GM18498 (cell line): ENCODE data around the gene VCAM1.

Source experiments
- ATAC-seq: cut with Tn5 transposase; IDR thresholded peaks from one replicate; pipeline ENCODE4 v1.9.1; 2021; ENCODE audit warnings: mild to moderate bottlenecking, moderate library complexity; ENCODE audit not compliant: unreplicated experiment

The VCAM1 gene

DNA sequence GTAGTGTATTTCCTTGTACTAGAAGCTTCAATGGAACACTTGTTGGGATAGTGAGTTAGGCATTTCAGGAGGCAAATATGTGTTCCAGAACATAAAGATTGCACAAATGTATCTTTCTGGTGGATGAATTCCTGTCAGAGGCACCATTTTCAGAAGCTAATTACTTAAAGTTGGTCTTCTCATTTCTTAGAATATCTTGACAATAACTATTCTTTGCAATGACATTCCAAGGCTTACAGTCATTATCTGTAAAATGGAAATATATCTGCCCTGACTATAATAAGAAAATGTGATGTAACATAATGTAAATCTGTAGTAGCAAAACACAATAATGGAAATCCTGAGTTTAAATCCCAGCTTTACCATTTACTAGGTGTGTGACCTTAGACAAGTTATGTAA, 2.7 kb downstream of the VCAM1 start:
- no peak for ATAC-seq

DNA sequence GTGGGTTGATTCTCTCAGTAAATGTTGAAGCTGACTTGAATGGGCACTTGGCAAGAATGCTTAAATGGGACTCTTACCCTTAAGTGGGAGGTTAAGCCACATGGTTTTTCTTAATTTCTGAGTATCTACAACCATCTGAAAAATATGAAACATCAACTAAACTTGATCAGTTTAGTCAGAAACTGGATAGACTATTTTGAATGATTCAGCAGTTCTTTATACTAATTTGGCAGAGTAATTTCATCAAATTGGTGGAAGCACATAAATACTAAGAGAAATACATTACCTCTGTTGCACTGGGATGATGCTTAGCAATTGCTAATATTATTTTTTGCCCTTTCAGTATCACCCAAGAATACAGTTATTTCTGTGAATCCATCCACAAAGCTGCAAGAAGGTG, 4.7 kb downstream of the VCAM1 start:
- no peak for ATAC-seq

DNA sequence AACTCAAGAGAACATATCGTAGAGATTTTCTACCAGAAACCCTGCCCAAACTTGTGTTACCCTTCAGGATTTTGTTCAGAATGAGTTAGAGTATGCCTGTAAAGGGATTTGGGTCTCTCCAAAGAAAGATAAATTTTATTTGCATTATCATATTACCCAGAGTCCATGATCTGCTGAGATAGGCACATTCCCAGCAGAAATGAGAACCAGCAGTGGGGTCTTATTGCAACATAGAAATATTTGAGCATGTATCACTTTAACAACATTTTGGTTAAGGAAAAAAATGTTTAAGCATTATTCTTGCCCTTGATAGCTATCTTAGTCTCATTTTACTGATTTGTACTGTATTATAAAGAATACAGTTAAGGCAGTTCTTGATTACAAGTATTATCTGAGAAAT, 10.6 kb downstream of the VCAM1 start:
- ATAC-seq: no peak

DNA sequence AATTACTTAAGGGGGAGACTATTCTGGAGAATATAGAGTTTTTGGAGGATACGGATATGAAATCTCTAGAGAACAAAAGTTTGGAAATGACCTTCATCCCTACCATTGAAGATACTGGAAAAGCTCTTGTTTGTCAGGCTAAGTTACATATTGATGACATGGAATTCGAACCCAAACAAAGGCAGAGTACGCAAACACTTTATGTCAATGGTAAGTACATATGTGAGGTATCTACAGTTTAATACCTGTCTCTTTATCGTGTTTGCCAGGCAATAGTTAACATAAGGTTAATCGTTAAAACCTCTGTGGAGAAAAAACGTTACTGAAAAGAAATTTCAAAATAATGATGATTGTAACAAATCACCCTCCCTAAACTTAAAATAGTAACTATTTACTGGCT, 11.8 kb downstream of the VCAM1 start:
- no peak for ATAC-seq

DNA sequence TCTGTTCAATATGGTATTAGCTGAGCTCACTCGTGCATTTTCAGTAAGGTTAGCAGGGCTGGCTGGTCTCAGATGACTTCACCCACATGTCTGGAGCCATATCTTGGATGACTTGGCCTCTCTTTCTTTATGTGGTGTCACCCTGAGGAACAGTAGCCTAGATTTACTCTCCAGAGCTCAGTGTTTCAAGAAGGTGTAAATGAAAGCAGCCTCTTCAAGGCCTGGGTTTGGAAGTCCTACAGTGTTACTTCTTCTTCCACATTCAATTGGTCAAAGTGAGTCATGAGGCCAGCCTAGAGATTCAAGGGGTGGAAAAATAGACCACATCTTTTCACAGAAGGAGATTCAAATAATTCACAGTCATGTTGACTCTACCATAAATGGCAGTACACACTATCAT, 12.2 kb downstream of the VCAM1 start:
- no peak for ATAC-seq

DNA sequence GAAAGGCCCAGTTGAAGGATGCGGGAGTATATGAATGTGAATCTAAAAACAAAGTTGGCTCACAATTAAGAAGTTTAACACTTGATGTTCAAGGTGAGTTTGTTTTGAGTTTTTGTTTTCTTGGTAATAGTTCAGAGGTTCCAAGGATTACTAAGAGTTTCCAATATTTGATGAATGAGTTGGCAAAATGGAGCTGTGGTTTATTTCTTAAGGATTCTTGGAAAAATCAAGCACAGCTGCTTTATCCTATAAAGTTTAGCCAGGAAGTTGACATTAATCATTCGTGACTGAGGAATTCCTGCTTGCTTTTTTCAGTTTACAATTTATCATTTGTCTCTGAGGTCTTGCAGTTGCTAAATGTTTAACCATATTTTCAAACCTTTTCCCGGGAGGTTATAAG, 15.1 kb downstream of the VCAM1 start:
- ATAC-seq: no peak

DNA sequence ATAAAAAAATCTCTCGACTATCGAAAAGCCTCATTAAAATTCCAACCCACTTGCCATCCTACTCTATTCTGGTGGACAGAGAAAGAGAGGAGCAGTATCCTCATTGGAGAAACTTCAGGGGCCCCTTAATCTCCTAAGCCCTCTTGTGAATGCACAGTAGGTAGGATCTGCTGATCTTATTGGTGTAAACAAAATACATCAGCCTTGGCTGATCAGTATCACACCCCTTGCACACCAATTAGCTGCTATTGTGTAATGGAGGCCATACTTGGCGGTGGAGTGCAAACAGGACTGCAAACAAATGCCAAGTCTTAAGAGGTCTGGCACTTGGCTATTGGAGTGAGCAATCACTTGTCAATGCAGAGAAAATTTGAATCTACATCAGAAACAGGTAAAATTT, 15.7 kb downstream of the VCAM1 start:
- ATAC-seq: no peak

DNA sequence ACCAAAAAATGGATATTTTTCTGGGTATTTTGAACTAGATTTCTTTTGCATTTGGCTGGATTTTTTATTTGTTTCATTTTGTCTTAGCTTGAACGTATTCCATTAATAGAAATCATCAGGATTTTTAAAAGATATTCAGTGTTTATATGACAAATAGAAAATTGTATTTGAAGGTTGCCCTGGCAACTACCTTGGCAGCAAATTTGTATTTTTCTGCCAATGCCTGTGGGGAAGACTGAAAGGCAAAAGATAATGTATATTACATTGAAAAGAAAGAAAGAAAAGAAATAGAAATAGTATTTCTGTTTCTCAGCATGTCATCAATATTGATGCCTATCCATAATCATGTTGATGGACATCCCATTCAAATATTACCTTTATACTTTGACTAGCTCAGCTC, 16.8 kb downstream of the VCAM1 start:
- no peak for ATAC-seq

DNA sequence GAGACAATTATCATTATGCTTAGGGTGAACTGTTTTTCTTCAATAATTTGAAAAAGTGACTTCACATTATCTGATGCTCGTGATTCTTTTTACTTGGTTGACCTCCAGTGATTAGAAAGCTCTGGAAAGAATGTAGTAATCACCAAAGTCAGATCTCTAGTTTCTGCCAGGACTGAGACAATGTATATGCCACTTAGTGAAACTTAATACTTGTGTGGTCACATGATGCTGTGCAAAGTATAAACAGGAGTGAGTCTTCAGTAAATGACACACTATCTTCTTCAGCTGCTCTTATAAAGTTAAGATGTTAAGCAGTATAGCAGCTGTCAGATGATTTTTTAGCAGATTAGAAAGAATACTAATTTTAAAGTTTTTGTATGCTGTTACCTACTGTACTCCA, 17.2 kb downstream of the VCAM1 start:
- ATAC-seq: no peak

DNA sequence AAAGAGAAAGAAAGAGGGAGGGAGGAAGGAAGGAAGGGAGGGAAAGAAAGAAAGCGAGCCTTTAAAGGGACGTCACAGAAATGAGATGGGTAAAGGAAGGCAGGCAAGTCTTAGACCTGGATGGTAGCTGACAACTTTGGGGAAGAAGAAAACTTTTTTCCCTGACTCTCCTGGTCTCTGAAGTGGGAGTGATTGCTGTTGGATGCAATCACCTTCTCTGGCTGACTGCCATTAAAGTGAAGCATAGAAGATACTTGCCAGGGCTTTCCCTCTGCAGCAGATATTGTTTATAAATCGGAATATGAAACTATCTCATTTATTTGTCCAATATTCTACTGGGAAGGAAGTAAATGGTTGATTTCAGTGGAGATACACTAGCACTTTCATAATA, 27.0 kb downstream of the VCAM1 start:
- ATAC-seq: no peak

DNA sequence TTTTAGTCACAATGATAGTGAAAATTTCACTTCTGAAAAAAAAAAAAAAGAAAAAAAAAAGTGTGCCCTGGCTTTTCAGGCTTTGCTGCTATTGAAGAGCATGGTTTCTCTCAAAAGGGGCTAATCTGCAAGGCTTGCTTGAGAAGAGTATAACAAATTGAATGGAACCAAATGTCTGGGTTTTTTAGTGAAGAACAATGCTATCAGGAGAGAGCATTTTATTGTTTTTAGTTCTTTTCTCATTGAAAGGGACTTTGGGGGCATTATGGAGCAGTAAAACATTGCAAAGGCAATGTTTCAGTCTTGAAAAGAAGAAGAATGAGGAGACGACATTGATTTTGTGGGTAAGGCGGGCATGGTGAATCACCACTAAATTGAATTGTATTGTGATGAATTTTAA, 28.2 kb downstream of the VCAM1 start:
- no peak for ATAC-seq

DNA sequence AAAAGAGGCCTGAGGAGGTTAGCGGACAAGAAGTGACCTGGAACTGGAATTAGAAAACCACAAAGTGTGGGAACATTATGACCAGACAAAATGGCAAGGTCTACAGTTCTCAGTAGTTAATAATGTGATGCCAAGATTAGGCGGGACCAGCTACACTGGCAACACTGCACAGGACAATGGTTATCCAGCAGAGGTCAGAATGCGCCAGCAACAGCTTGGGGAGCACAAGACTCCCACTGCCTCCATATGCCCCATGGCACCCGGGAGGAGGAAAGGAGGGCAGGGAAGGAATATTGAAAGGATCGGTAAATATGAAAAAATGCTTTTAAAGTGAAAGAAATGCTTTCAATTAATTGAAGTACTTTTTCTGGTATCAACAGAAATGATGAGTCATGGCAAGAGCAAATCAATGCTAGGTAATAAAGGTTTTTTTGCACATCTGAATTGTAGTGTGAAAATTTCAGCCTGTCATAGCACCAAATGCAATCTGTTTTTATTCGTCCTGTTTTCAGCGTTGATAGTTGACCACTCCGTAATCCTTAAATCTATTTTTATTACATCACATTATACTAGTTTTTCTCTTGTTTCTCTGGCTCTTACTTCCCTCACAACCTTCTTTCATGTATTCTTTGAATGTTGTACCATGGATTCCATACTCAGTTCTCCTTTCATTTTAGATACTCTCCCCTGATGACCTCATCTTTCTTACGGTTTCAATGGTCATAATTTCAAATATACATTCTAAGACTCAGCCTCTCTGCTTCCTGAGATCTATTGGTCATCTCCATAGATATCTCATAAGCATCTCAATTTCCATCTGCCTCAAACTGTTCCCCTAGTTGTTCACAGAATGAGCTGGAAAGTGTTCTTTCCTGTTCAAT, 30.7 kb downstream of the VCAM1 start:
- no peak for ATAC-seq

DNA sequence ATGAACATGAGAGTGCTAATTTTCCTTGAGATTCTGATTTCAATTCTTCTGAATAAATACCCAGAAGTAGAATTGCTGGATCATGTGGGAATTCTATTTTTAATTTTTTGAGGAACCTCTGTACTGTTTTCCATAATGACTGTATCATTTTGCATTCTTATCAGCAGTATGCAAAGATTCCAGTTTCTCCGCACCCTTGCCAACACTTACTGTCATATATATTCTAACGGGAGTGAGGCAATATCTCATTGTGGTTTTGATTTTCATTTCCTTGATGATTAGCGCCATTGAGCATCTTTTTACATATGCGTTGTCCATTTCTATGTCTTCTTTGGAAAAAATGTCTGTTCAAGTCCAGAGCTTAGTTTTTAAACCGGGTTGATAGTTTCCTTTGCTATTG, 33.2 kb downstream of the VCAM1 start:
- no peak for ATAC-seq

DNA sequence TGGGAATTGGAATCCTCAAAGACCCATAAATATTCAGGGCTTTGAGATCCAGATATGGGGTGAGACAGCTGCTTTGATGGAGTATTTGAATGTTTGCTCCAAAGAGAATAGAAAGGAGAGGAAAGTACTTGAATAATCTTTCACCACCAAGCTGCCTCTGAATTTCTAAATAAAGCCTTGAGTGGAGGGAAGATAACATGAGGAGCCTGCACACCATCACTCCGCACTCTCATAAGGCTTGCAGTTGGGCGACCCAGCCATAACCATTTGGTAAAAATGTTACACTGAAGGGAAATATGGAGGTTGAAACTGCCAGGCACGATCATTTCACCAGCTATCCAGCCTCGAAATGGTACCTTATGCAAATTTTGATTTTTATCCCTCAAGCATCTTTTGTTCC, 38.4 kb downstream of the VCAM1 start:
- ATAC-seq: no peak

DNA sequence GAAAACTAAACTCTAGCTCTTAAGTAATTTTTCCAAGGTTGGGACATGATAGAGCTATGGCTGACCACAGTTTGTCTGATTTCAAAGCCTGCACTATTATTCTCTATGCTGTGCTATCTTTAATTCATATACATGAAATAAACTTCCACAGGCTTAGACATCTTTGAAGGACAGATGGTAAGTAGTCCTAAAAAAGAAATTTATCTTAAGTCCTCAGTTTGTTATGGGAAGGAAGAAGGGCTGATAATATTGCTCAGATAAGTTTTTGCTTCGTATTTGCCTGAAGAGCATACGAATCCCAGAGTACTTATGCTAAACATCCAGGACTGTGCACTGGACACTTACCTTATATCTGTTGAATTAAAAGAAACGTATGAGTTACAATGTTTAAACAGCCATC, 39.6 kb downstream of the VCAM1 start:
- ATAC-seq: no peak

DNA sequence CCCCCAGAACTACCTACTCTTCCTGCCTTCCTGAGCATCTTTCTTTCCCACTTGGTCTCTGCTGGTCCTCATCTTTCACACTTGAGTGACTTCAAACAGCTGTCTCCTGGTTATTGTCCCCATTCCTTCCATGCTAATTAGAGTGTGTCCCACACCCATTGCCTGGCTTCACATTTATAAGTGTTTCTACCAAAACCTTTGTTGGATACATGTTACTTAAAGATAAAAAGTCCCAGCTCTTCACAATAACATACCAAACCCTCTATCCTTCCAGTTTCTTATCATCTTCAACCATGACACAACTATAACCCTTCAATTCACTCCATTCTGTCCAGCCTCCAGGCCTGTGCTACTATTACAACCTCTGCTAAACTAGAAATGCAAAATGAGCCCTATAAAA, 41.0 kb downstream of the VCAM1 start:
- ATAC-seq: no peak

DNA sequence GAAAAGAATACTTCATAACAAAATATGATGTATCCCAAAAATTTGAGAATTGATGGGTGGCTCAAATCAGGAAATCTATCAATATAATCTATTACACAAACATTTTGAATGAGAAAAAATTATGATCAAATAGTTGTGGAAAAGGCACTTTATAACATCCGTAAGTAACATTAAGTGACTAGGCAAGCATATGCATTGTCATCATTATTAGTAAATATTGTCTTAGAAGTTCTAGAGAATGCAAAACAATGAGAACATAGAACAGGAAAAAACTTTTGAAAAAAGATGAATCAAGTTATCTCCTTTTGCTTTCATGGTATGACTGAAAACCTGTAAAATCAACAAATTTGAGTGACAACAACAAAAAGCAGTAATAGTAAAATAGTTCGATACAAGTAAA, 42.9 kb downstream of the VCAM1 start:
- no peak for ATAC-seq

DNA sequence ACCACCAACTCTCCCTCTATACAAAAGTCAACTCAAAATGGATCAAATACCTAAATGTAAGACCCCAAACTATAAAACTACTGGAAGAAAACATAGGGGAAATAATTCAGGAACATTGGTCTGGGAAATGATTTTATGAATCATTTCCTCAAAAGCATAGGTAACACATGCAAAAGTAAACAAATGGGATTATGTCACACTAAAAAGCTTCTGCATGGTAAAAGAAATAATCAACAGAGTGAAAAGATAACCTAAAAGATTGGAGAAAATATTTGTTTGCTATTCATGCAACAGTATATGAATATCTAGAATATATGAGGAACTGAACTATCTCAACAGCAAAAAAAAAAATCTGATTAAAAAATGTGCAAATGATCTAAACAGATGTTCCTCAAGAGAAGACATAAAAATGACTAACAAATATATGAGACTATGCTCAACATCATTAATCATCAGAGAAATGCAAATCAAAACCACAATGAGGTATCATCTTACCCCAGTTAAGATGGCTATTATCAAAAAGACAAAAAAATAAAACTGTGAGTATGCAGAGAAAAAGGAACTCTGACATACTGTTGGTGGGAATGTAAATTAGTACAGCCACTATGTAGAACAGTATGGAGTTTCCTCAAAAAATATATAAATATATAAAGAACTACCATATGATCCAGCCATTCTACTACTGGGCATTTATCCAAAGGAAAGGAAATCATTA, 47.8 kb downstream of the VCAM1 start:
- no peak for ATAC-seq

DNA sequence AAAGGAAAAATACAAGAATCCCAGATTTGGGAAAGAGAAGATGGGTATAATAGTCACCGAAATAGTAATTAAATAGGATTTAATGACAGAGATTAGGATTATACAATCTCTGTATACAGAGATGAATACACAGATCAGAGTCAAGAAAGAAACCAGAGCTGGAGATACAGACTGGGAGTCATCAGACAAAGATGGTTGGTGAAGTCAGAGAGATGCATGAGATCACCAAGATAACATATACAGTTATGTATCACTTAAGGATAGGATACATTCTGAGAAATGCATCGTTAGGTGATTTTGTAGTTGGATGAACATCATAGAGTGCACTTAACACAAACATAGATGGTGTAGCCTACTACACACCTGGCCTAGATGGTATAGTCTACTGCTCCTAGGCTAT, 49.8 kb downstream of the VCAM1 start:
- no peak for ATAC-seq

DNA sequence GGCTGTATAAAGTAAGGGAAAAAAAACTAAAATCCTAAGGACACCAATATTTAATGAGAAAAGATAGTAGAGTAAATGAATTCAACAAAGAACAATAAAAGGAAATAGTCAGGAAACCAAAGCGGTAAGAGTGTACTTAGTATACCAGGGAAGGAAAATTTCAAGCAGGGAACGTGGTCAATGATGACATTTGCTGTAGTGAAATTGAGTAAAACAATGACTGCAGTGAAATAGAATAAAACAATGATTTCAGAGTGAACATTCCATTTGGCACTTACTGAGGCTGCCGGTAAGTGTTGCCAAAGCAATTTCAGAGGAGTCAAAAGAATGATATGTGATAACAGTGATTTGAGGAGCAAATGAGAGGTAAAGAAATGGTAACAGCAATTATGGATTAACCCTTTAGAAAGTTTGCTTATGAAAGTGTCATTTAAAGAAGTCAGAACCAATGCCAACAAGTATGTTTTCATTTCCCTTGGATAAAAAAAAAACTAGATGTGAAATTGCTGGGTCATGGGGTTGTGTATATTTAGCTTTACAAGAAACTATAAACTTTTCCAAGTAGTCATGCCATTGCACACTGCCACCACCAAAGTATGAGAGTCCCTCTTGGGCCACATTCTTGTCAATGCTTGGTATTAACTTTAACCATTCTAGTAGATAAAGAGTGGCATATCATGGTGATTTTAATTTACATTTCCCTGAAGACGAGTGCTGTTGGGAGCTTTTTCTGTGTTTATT, 50.5 kb downstream of the VCAM1 start:
- no peak for ATAC-seq

DNA sequence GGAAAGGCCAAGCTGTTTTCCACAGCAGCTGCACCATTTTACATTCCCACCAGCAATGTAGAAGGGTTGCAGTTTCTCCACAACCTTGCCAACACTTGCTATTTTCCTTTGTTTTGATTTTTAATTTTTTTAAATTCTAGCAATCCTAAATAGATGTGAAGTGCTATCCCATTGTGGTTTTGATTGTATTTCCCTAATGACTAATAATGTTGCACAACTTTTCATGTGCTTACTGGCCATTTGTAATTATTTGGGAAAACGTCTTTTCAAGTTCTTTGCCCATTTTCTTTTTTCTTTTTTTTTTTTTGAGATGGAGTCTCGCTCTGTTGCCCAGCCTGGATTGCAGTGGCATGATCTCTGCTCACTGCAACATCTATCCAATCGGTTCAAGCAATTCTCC, 53.9 kb downstream of the VCAM1 start:
- ATAC-seq: no peak

DNA sequence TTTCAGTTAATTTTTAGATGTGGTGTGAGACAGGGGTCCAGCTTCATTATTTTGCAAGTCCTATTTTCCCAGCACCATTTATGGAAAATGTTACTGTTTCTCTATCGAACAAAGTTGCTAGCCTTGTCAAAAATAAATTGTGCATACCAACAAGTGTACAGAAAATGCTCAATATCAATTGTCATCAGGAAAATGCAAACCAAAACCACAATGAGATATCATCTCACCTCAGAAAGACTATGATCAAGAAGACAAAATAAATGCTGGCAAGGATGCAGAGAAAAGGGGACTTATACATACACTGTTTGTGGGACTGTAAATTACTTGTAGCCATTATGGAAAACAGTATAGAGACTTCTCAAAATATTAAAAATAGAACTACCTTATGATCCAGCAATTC, 54.8 kb downstream of the VCAM1 start:
- ATAC-seq: no peak
